HCT116 (cell line): ENCODE data around the gene THRA. TPM values are rescaled to one million over a fixed set of nuclear protein-coding genes. Genes with fewer than 3 reads are reported as not detected.

ENCODE experiments used
- ATAC-seq: fragments of 200-7000 bp; cut with Tn5 transposase; 2 replicates; pipeline ENCODE4 v1.9.1; 2020; ENCODE audit warnings: mild to moderate bottlenecking, moderate library complexity
- BruUV-seq: library from RNA; stranded (reverse); fragments of 400-500 nt; replicated peaks from 2 replicates; lab custom pipeline; 2021; lab: Mats Ljungman, UMichigan
- CTCF ChIA-PET: fragments of 300-600 bp; sonication (Branson Sonifier 250); formaldehyde crosslinking; loops from one replicate; lab custom pipeline; 2021; ENCODE audit warnings: antibody characterized with exemption; lab: Charles Lee
- POLR2A ChIA-PET: fragments of 300-600, 350-600 bp; sonication (Branson Sonifier 250); formaldehyde crosslinking; loops from one replicate; lab custom pipeline; 2021; ENCODE audit warnings: antibody characterized with exemption; lab: Charles Lee
- RAD21 ChIA-PET, 2 experiments: fragments of 300-600 bp; sonication (Branson Sonifier 250); formaldehyde crosslinking; loops; one replicate each; lab custom pipeline; 2023; ENCODE audit warnings: low total read pairs in 2 of 2; ENCODE audit not compliant: uncharacterized antibody in 2 of 2, unreplicated experiment in 2 of 2, low non-redundant PET in 1 of 2; lab: Charles Lee
- DNase-seq: peaks from one replicate; pipeline ENCODE4 v3.0.0-alpha.2; 2010; ENCODE audit warnings: low read depth, low spot score
- H2AFZ ChIP-seq: fragments of 200-600 bp; shearing (Covaris generic), sonication (generic); 2 replicates; pipeline ENCODE4 v1.6.1; 2017; ENCODE audit warnings: low read depth, mixed run types, mixed read lengths, antibody characterized with exemption, low read length; ENCODE audit not compliant: poor library complexity, severe bottlenecking
- H3K27ac ChIP-seq: 2 replicates; pipeline ENCODE4 v1.5.1; 2012; ENCODE audit warnings: low read depth, low read length
- H3K27me3 ChIP-seq: fragments of 200-600 bp; sonication (generic); 2 replicates; pipeline ENCODE4 v1.6.1; 2016; ENCODE audit warnings: mixed run types, low read length, mixed read lengths; ENCODE audit not compliant: insufficient read depth
- H3K36me3 ChIP-seq, 2 experiments: fragments of 200-500 bp in 1 of 2; fragments of 200-600 bp in 1 of 2; sonication (Bioruptor generic) in 1 of 2; sonication (generic) in 1 of 2; 2 replicates each; pipeline versions ENCODE4 v1.5.1 to v1.6.1; 2014 to 2016; ENCODE audit warnings: low read length in 2 of 2, inconsistent platforms in 1 of 2, mixed read lengths in 1 of 2, mixed run types in 1 of 2; ENCODE audit not compliant: insufficient read depth in 2 of 2, control insufficient read depth in 1 of 2
- H3K4me1 ChIP-seq, 2 experiments: fragments of 200-600 bp in 1 of 2; sonication (generic) in 1 of 2; 2 replicates each; pipeline versions ENCODE4 v1.5.1 to v1.6.1; 2012 to 2017; ENCODE audit warnings: low read length in 2 of 2, inconsistent platforms in 1 of 2, mild to moderate bottlenecking in 1 of 2, mixed read lengths in 1 of 2, mixed run types in 1 of 2, moderate library complexity in 1 of 2; ENCODE audit not compliant: insufficient read depth in 2 of 2, control insufficient read depth in 1 of 2
- H3K4me2 ChIP-seq: fragments of 200-600 bp; sonication (generic); 2 replicates; pipeline ENCODE4 v1.6.1; 2017; ENCODE audit warnings: mixed run types, low read length, mixed read lengths
- H3K4me3 ChIP-seq, 2 experiments: fragments of 200-600 bp in 1 of 2; sonication (generic) in 1 of 2; replicated peaks in 1 of 2; 2 replicates each; pipeline ENCODE4 v1.5.1; 2011 to 2016; ENCODE audit warnings: low read length in 2 of 2, control low read depth in 1 of 2, low read depth in 1 of 2, mild to moderate bottlenecking in 1 of 2, mixed read lengths in 1 of 2, mixed run types in 1 of 2
- H3K79me2 ChIP-seq: fragments of 200-600 bp; sonication (generic); 2 replicates; pipeline ENCODE4 v1.6.1; 2017; ENCODE audit warnings: mild to moderate bottlenecking, mixed run types, low read length, moderate library complexity, mixed read lengths; ENCODE audit not compliant: insufficient read depth
- H3K9ac ChIP-seq: fragments of 200-600 bp; sonication (generic); 2 replicates; pipeline ENCODE4 v1.6.1; 2016; ENCODE audit warnings: low read length, mixed read lengths
- H3K9me2 ChIP-seq: fragments of 200-600 bp; sonication (generic), shearing (Covaris generic); 2 replicates; pipeline ENCODE4 v1.6.1; 2017; ENCODE audit warnings: mixed run types, mild to moderate bottlenecking, moderate library complexity; ENCODE audit not compliant: insufficient read depth
- H3K9me3 ChIP-seq, 2 experiments: fragments of 200-500 bp in 1 of 2; fragments of 200-600 bp in 1 of 2; sonication (Bioruptor generic) in 1 of 2; sonication (generic) in 1 of 2; 2 replicates each; pipeline ENCODE4 v1.6.1; 2014 to 2017; ENCODE audit warnings: low read length in 2 of 2, mixed read lengths in 2 of 2, inconsistent platforms in 1 of 2, low read depth in 1 of 2, mild to moderate bottlenecking in 1 of 2, mixed run types in 1 of 2, moderate library complexity in 1 of 2; ENCODE audit not compliant: control insufficient read depth in 1 of 2, insufficient read depth in 1 of 2
- H4K20me1 ChIP-seq: fragments of 200-600 bp; sonication (generic), shearing (Covaris generic); 2 replicates; pipeline ENCODE4 v1.6.1; 2017; ENCODE audit warnings: mixed run types, mild to moderate bottlenecking, moderate library complexity; ENCODE audit not compliant: insufficient read depth
- CBX3 ChIP-seq: IDR thresholded peaks from 2 replicates; pipeline ENCODE4 v1.6.1; 2012; ENCODE audit warnings: low read depth
- CEBPB ChIP-seq: IDR thresholded peaks from 2 replicates; pipeline ENCODE4 v1.6.1; 2012; ENCODE audit warnings: low read depth
- EGR1 ChIP-seq: IDR thresholded peaks from 2 replicates; pipeline ENCODE4 v1.6.1; 2012; ENCODE audit warnings: low read depth
- ELF1 ChIP-seq: IDR thresholded peaks from 2 replicates; pipeline ENCODE4 v1.6.1; 2012; ENCODE audit warnings: low read depth, borderline replicate concordance
- EZH2 ChIP-seq: fragments of 200-600 bp; sonication (generic); IDR thresholded peaks from 2 replicates; pipeline ENCODE4 v1.6.1; 2017; ENCODE audit warnings: antibody characterized with exemption, mixed run types
- FOSL1 ChIP-seq: IDR thresholded peaks from 2 replicates; pipeline ENCODE4 v1.6.1; 2012; ENCODE audit warnings: low read depth
- JUND ChIP-seq: IDR thresholded peaks from 2 replicates; pipeline ENCODE4 v1.6.1; 2012
- POLR2A ChIP-seq: IDR thresholded peaks from 2 replicates; pipeline ENCODE4 v1.7.0; 2011; ENCODE audit warnings: borderline replicate concordance; ENCODE audit not compliant: insufficient read depth, insufficient read length; ENCODE audit errors: extremely low read depth
- POLR2AphosphoS5 ChIP-seq: IDR thresholded peaks from 2 replicates; pipeline ENCODE4 v1.6.1; 2011; ENCODE audit warnings: mild to moderate bottlenecking, low read depth, low read length, moderate library complexity
- RAD21 ChIP-seq: IDR thresholded peaks from 2 replicates; pipeline ENCODE4 v1.6.1; 2012; ENCODE audit warnings: low read depth, mild to moderate bottlenecking
- SIN3A ChIP-seq: IDR thresholded peaks from 2 replicates; pipeline ENCODE4 v1.6.1; 2012; ENCODE audit warnings: low read depth
- SP1 ChIP-seq: IDR thresholded peaks from 2 replicates; pipeline ENCODE4 v1.6.1; 2012; ENCODE audit warnings: low read depth
- SRF ChIP-seq: IDR thresholded peaks from 2 replicates; pipeline ENCODE4 v1.6.1; 2012; ENCODE audit warnings: low read depth
- TCF7L2 ChIP-seq: IDR thresholded peaks from 2 replicates; pipeline ENCODE4 v1.7.0; 2011; ENCODE audit warnings: borderline replicate concordance, inconsistent platforms; ENCODE audit not compliant: insufficient read depth, insufficient read length; ENCODE audit errors: extremely low read depth
- ZFX ChIP-seq: fragments of 450-650 bp; IDR thresholded peaks from 2 replicates; pipeline ENCODE4 v1.6.1; 2017
- ZNF274 ChIP-seq: fragments of 200-500 bp; sonication (Bioruptor generic); IDR thresholded peaks from 2 replicates; pipeline ENCODE4 v1.6.1; 2014; ENCODE audit warnings: mild to moderate bottlenecking, low read depth, low read length, inconsistent platforms
- intact Hi-C: fragments of 100-400 bp; cut with micrococcal nuclease; formaldehyde crosslinking; loops from 2 replicates; pipeline ENCODE4 v1.10.0; 2022
- total RNA-seq: library from RNA; stranded (reverse); gene quantifications from one replicate; pipeline ENCODE4 v1.2.1, GENCODE V29; 2021; ENCODE audit not compliant: unreplicated experiment
- TF ChIP-seq, protein P1 (sequence below): IDR thresholded peaks from 2 replicates; pipeline ENCODE4 v1.6.1; 2011; ENCODE audit warnings: mild to moderate bottlenecking, low read length, moderate library complexity; ENCODE audit not compliant: insufficient replicate concordance; ENCODE audit errors: extremely low read depth
- TF ChIP-seq, protein P2 (sequence below): IDR thresholded peaks from 2 replicates; pipeline ENCODE4 v1.6.1; 2012
- TF ChIP-seq, protein P3 (sequence below), 3 experiments: fragments of 200-600 bp in 1 of 3; sonication (generic) in 1 of 3; IDR thresholded peaks in 2 of 3; conservative IDR thresholded peaks in 1 of 3; 2 replicates each; pipeline ENCODE4 v1.5.1; 2012 to 2017; ENCODE audit warnings: low read depth in 2 of 3, low read length in 2 of 3, antibody characterized with exemption in 1 of 3, borderline replicate concordance in 1 of 3, control low read depth in 1 of 3, mild to moderate bottlenecking in 1 of 3, mixed read lengths in 1 of 3, mixed run types in 1 of 3, moderate library complexity in 1 of 3; ENCODE audit not compliant: insufficient read depth in 1 of 3
- TF ChIP-seq, protein P4 (sequence below): IDR thresholded peaks from 2 replicates; pipeline ENCODE4 v1.6.1; 2012

Gene THRA
- total RNA-seq, 1 experiment from 2014 or later = 23.3 TPM

DNA sequence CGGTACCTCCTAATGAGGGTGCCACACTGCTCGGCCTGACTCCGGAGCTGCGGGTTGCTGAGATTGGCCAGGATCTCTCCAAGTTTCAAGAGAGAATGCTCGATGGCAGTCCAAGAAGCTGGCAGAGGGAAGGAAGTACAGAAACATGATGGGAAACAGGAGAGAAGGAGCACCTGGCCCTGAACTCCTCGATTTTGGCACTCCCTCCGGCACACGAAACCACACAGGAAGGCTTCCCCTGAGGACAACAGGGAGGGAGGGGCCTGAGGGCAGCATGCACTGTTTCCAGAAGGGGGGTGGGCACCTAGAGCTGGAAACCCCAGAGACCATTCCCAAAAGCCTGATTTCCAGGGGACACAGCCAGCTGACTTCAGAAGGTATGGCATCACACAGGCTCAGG lies 29.4 kb upstream of the THRA start:
- Histone ChIP-seq H3K79me2 (no peaks in the 10 kb centered on the region), H3K4me2 (no peak overlapping the region), H3K9me3 (no peaks in the 10 kb centered on the region), H4K20me1 (no peaks in the 10 kb centered on the region), H3K36me3 (peaks cover 19% of the 10 kb centered on the region in 2 experiments; a peak in 3 of 4 replicates), H3K27me3 (no peaks in the 10 kb centered on the region), H3K4me3 (no peak overlapping the region), H3K4me1 (no peaks in the 10 kb centered on the region), H2AFZ (no peak overlapping the region), H3K27ac (no peak overlapping the region), H3K9me2 (no peaks in the 10 kb centered on the region), H3K9ac (no peak overlapping the region)
- ChIA-PET CTCF (interaction anchor here (2.9 kb wide), 1 partner anchor 42 kb away, joined by 8 read pairs; no protein-coding TSS in a partner anchor), POLR2A (no interaction called here), RAD21 (no interaction called here)
- DNase-seq = no peak
- TF ChIP-seq FOSL1 (no peak), ZNF274 (no peak), POLR2AphosphoS5 (no peak), POLR2A (no peak), EGR1 (no peak), RAD21 (no peak), ELF1 (no peak), JUND (no peak), ZFX (no peak), CBX3 (no peak), SRF (no peak), TCF7L2 (no peak), SIN3A (no peak), SP1 (no peak), EZH2 (no peak), CEBPB (no peak)
- TF ChIP-seq, protein P1, sequence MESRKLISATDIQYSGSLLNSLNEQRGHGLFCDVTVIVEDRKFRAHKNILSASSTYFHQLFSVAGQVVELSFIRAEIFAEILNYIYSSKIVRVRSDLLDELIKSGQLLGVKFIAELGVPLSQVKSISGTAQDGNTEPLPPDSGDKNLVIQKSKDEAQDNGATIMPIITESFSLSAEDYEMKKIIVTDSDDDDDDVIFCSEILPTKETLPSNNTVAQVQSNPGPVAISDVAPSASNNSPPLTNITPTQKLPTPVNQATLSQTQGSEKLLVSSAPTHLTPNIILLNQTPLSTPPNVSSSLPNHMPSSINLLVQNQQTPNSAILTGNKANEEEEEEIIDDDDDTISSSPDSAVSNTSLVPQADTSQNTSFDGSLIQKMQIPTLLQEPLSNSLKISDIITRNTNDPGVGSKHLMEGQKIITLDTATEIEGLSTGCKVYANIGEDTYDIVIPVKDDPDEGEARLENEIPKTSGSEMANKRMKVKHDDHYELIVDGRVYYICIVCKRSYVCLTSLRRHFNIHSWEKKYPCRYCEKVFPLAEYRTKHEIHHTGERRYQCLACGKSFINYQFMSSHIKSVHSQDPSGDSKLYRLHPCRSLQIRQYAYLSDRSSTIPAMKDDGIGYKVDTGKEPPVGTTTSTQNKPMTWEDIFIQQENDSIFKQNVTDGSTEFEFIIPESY = no peak
- TF ChIP-seq, protein P2, sequence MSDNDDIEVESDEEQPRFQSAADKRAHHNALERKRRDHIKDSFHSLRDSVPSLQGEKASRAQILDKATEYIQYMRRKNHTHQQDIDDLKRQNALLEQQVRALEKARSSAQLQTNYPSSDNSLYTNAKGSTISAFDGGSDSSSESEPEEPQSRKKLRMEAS = no peak
- TF ChIP-seq, protein P3, sequence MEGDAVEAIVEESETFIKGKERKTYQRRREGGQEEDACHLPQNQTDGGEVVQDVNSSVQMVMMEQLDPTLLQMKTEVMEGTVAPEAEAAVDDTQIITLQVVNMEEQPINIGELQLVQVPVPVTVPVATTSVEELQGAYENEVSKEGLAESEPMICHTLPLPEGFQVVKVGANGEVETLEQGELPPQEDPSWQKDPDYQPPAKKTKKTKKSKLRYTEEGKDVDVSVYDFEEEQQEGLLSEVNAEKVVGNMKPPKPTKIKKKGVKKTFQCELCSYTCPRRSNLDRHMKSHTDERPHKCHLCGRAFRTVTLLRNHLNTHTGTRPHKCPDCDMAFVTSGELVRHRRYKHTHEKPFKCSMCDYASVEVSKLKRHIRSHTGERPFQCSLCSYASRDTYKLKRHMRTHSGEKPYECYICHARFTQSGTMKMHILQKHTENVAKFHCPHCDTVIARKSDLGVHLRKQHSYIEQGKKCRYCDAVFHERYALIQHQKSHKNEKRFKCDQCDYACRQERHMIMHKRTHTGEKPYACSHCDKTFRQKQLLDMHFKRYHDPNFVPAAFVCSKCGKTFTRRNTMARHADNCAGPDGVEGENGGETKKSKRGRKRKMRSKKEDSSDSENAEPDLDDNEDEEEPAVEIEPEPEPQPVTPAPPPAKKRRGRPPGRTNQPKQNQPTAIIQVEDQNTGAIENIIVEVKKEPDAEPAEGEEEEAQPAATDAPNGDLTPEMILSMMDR (IDR thresholded peaks at IDR 0.05 in 2 of 3, conservative IDR thresholded peaks at IDR 0.05 in 1 of 3; ENCODE audit: borderline replicate concordance in 1 of 3, insufficient read depth in 1 of 3, low read depth in 2 of 3, low read length in 2 of 3) = no peak
- TF ChIP-seq, protein P4, sequence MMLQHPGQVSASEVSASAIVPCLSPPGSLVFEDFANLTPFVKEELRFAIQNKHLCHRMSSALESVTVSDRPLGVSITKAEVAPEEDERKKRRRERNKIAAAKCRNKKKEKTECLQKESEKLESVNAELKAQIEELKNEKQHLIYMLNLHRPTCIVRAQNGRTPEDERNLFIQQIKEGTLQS = no peak
- ATAC-seq = no peak
- BruUV-seq = no TSS peak
- intact Hi-C loops = no loop called here
